ENCODE results near the gene DNAJC5.
A peak's percentile ranks its signal among the peaks of the same experiment; 100 is the strongest.
"Not testable (repeated sequence)": the region's sequence is repeated elsewhere in the genome, so short reads cannot be mapped to it uniquely, and the experiment has no call there.

Gene DNAJC5

DNA sequence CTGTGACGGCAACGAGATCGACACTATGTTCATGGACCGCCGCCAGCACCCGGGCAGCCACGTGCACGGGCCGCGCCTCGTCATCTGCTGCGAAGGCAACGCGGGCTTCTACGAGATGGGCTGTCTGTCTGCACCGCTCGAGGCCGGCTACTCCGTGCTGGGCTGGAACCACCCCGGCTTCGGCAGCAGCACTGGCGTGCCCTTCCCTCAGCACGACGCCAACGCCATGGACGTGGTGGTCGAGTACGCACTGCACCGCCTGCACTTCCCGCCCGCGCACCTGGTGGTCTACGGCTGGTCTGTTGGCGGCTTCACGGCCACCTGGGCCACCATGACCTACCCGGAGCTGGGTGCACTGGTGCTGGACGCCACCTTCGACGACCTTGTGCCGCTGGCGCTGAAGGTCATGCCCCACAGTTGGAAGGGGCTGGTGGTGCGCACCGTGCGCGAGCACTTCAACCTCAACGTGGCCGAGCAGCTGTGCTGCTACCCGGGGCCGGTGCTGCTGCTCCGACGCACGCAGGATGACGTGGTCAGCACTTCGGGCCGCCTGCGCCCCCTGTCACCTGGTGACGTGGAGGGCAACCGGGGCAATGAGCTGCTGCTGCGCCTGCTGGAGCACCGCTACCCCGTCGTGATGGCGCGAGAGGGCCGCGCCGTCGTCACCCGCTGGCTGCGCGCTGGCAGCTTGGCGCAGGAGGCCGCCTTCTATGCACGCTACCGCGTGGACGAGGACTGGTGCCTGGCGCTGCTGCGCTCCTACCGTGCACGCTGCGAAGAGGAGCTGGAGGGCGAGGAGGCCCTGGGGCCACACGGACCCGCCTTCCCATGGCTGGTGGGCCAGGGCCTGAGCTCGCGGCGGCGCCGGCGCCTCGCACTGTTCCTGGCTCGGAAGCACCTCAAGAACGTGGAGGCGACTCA is 32.7 kb upstream of the DNAJC5 start:
- DNase-seq, result no peak

DNA sequence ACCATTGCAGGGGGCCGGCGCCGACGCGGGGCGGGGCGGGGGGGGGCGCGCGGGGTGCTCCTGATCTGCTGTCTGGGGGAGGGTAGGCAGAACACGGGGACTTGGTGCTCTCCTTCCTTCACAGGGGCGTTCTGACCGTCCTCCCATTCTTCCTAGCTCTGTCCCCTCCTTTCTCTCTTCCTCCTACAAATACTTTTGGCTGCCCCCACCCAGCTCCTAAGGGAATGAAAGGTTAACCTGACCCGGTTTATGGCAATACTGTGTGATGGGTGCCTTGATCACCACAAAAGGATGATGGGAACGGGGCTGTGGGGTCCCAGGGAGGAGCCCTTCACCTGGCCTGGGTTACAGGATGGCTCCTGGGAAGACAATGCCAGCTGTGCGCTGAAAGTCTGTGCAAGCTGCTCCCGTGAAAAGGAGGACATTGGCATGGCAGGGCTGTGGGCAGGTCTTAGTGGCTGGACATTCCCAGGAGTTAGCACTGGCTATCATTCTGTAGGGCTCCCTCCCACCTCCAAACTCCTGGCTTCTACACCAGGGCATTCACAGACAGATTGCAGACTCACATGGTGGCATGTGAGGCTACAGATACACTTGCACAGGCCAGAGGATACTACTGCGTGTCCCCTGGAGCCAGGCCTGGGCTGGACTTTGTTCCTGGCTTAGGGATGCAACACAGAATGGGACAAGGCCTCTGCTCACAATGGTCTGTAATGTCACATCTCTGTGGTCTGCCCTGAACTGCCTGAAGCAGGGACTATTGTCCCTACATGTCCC is 31.7 kb upstream of the DNAJC5 start:
- DNase-seq, result no peak

DNA sequence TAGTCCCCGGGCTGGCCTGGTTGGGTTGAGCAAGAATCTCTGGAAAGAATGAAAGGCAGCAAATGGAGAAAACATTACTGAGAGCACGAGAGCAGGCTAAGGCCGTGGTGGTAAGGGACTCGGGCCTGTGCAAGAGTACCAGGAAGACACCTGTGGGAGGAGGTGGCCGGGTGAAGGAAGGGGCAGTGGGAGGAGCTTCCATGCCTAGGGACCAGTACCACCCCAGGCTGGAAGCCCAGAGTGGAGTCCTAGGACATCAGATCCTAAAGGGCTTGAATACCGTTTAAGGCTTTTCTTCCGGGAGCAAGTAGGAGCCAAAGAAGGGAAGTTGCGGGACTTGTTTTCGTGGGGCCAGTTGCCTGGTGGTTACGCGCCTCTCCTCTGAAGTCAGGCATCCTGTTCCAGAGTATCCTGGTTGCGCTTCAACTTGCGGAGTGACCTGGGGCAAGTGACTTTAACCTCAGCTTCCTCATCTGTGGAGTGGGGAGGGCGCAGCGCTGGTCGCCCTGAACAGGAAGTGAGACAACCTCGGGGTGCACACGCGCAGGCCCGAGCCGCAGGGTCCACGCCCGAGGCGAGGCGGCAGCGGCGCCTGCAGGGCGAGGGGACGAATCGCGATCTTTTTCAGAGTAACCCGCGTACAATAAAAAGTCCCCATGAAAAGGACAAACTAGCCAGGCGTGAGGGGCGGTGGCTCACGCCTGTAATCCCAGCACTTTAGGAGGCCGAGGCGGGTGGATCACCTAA is 31.0 kb upstream of the DNAJC5 start:
- peak; percentile 88 for DNase-seq

DNA sequence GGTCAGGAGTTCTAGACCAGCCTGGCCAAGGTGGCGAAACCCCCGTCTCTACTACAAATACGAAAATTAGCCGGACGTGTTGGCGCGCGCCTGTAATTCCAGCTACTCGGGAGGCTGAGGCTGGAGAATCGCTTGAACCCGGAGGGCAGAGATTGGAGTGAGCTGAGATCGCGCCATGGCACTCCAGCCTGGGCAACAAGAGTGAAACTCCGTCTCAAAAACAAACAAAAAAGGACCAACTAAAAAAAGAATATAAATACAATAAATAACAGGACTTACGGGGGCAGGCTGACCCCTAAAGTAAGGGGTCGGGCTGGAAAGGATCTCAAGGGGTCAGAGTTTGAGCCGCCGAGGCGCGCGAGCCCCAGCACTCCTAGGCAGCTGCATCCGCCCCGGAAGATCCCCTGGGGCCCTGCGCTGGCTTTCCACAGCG is 30.4 kb upstream of the DNAJC5 start:
- DNase-seq, result no peak

DNA sequence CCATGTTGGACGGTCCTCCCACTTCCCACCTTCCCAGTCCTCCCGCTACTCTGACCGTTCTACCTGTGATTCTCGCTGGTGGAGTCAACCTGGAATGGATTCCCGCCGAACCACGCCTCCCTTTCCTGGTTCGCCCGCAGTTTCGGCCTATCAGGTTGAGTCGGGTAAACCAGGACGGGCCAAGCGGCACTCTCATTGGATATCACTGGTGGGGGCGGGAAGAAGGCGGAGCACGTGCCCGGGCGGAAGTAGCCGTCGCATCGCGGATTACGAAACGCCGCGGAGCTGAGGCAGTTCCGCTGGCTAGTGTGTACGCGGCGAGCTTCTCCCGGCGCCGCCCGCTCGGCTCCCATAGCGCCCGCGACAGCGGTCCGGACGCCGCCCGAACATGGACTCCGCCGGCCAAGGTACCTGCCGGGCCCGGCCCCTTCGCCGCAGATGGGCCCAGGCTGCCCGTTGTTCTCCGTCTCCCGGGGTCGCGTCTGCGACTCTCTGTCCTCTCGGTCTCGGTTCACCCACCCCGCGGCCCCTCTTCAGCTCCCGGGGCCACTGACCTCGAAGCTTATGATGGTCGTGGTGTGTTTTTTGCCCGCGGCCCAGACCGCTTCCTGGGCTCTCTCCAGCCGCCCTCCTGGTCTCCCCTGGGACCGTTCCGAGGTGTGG is 29.8 kb upstream of the DNAJC5 start, which contains the start of gene TPD52L2:
Gene TPD52L2 (plus strand): TSS at position 293 of the 663 bp plus-strand sequence. CDS start 96 bp downstream, at position 389.
- DNase-seq, result peak; percentile 99

DNA sequence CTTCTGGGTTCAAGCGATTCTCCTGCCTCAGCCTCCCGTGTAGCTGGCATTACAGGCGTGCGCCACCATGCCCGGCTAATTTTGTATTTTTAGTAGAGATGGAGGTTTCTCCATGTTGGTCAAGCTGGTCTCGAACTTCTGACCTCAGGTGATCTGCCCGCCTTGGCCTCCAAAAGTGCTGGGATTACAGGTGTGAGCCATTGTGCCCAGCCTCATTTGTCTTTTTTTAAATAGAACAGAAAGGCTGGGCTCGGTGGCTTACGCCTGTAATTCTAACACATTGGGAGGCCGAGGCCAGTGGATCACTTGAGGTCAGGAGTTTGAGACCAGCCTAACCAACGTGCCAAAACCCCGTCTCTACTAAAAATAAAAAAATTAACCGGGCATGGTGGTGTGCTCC is 27.9 kb upstream of the DNAJC5 start:
- DNase-seq, result not testable (repeated sequence)

DNA sequence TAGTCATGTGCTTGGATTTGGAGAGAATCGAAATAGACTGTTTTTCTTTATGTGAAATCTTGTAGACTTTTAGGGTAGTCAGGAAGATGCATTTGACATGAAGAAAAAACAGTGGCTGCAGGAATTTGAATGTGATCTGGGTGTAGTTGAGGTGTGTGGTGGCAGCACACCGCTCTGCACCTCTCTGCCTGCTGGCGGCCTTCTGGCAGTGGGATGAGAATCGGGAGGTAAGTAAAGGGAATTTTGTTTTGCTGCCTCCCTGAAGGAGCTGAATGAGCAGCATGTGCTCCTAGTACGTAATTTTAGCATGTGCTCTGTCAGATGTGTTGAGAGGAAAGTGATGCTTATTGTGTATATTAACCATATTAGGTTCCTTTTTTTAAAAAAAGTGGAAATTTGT is 26.7 kb upstream of the DNAJC5 start:
- DNase-seq, result no peak

DNA sequence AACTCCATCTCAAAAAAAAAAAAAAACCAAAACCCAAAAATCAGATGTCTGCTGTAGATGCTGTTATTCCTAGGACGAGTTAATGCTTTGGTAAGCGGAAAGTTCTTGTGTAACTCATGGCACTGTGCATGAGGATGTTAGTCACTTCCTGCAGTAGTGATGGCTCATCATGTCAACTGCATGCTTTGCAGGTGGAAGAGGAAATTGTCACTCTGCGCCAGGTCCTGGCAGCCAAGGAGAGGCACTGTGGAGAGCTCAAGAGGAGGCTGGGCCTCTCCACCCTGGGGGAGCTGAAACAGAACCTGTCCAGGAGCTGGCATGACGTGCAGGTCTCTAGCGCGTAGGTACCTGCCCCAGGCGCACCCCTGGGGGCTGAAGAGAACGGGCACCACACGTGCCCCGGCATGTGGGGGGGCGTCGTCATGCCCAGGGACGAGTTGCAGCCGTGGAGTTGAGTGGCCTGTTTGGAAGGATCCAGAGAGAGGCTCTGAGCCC is 21.4 kb upstream of the DNAJC5 start:
- DNase-seq, result peak; percentile 81

DNA sequence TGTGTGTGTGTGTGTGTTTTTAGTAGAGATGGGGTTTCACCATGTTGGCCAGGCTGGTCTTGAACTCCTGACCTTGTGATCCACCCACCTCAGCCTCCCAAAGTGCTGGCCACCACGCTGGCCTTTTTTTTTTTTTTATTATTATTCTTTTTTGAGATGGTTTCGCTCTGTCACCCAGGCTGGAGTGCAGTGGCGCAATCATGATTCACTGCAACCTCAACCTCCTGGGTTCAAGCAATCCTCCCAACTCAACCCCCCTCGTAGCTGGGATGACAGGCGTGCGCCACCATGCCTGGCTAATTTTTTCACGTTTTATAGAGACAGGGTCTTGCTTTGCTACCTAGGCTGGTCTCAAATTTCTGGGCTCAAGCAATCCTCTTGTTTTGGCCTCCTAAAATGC is 20.7 kb upstream of the DNAJC5 start:
- not testable (repeated sequence) for DNase-seq

DNA sequence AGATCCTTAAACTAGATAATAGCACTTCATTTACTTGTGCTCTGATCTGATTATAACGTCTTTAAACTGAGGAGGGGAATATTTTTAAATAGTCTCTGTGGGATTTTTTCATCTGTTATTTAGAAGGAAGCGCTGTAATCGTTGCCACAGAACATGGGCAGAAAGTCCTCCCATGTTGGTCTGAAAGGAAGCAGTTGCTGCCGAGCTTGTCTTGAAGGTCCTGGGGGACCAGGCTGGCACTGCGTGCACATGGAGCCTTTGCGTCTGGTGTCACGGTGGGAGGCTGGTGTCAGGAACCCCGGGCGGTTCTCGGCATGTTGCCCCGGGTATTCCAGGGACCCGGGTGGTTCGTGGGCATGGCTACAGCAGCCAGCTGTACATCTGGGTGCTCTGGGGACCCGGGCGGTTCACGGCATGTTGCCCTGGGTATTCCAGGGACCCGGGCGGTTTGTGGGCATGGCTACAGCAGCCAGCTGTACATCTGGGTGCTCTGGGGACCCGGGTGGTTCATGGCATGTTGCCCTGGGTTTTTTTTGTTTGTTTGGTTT is 18.4 kb upstream of the DNAJC5 start:
- no peak for DNase-seq

DNA sequence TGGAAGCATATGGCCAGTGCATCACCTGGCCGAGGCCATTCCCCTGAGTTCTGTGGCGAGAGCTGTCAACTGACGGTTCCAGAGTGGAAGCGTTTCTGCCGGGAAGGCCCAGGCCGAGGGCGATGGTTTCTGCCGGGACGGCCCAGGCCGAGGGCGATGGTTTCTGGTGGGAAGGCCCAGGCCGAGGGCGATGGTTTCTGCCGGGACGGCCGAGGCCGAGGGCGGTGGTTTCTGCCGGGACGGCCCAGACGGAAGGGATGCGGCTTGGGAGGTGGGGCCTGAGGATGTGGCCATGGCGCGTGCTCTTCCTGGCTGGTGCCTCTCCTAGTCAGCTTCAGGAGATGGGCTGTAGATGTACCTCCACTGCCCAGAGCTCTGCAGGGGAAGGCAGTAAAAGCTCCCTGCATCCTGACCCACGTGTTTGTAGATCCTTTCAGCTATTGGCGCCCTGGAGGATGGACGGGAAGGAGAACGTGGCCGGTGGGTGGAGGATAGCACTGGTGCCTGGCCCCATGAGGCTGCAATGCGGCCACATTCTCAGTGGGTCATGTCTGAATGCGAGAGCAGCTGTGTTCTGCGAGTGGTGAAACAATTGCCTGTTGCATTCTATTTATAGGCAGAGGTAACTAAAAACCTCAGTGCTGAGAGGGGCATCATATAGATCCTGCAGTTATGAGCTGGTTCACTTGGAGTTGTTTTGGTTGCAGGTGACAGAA is 17.0 kb upstream of the DNAJC5 start:
- no peak for DNase-seq

DNA sequence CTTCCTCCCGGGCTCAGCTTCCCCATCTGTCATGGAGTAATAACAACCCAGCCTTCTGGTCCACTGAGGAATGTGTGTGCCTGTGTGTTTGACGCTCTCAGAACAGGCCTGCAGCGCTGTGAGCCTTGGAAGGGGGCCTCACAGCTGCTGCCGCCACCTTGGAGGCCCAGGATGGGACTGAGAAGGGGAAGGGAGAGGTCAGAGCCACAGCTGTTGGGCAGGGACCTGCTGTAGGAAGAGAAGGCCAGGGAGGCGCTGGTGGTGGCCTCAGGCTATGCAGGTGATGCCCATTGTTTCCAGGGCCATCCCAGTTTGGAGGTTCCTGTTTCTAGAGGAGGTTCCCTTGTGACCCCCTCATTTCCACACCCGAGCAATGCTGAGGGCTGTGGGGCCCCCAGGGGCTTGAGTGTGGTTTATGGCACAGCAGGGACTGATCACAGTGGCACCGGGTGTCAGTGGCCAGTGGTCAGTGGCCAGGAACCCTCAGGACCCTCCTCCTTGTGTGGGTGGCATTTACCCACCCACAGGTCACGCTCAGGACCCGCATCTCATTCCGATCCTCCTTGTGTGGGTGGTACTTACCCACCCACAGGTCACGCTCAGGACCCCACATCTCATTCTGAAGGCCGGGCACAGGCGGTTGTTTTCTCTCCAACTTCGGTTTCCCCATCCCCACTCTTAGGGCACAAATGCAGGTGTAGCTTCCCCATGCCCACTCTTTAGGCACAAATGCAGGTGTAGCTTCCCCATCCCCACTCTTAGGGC is 15.8 kb upstream of the DNAJC5 start:
- no peak for DNase-seq

DNA sequence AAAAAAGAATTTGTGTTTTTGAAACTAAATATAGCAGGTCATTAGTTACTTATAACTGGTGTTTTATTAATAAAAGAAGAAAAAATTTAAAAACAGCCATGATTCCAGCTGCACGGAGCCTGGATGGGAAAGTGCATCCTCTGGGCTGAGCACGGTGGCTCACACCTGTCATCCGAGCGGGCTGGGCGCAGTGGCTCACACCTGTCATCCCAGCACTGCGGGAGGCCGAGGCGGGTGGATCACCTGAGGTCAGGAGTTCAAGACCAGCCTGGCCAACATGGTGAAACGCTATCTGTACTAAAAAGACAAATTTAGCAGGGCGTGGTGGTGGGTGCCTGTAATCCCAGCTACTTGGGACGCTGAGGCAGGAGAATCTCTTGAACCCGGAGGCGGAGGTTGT is 14.0 kb upstream of the DNAJC5 start:
- DNase-seq, result not testable (repeated sequence)

DNA sequence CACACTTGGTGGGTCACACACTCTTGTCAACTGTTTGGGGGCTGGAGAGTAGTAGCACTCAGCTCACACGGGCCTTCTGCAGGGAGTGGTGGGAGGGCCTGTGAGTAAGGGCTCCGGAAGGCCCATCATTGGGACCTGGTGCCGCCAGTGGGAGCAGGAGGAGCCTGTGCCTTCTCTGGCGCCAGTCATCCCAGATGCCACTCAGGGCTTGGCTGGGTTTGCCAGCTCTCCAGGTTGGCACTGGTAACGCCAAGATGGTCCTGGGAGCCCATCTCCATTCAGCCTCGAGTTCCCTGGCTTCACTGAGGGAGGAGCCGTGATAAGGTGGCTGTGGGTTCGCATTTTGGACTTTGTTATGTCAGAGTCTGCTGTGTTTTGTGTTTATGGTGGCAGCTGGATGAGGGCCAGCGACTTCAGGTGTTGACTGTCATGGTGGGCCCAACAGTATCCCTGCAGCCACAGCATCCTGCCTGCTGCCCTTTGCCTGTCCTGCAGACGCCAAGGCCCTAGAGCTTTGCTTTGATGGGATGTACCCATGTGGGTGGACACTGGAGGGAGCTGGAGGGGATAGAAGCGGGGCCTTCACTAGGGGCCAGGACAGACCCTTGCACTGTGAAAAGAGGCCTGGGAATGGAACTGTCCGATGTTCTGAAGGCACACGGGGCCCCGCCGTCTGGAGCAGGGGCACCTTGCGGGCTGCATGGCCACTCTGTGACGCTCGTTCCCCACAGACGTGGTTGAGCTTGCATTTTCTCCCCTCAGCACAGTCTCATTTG is 13.3 kb upstream of the DNAJC5 start:
- DNase-seq, result no peak

DNA sequence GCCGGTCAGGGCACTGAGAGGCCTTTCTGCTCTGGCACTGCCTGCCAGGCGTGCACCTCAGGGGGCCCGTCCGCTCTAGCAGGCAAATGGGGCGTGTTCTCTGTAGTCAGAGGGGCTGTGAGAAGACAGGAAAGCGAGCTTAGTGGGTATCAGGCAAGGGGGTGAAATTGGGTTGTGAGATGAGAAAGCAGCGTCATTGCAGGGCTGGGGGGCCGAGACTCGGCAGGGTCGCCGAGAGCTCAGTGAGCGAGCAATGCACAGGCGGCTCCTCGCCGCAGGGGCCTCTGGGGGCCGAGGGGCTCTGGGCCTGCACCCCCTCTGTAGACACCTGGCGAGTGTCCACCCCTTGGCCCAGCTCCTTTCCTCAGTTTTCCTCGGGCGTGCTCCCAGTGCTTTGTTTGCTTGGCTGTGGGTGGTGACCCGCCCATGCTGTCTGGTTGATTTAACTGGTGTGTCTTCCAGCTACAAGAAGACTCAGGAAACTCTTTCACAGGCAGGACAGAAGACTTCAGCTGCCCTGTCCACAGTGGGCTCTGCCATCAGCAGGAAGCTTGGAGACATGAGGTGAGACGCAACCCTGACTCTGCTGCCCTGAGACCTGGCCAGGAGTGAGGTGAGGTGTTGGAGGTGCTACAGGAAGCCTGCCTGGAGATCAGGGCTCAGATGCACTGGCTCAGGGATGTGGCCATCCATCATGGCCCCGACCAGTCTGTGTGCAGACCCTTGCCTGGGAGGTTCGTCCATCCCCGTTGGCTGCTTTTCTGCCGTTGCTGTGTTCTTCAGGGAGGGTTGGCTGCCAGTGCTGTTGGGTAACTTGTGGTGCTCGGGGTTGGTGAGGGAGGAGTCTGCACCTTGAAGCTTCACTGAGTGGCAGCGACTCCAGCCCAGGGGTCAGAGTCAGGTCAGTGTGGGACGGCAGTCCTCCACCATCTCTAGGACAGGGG is 12.4 kb upstream of the DNAJC5 start:
- DNase-seq, result no peak

DNA sequence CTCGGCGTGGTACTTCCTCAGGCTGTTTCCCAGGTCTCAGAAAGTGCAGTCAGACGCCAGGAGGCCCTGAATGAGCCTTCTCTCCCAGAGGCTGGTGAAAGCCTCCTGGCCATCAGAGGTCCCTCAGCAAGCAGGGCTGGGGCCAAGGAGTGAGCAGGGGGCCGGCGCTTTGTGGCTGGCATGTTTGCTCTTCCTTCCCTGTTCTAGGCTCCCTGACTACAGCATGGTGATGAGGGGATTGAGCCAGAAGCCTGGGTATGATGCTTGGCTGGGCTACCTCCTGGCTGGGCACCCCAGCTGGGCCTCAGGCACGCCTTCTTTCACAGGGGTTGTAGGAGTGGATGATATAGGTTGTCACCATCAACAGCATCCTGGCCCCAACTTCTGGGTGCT is 11.7 kb upstream of the DNAJC5 start:
- no peak for DNase-seq

DNA sequence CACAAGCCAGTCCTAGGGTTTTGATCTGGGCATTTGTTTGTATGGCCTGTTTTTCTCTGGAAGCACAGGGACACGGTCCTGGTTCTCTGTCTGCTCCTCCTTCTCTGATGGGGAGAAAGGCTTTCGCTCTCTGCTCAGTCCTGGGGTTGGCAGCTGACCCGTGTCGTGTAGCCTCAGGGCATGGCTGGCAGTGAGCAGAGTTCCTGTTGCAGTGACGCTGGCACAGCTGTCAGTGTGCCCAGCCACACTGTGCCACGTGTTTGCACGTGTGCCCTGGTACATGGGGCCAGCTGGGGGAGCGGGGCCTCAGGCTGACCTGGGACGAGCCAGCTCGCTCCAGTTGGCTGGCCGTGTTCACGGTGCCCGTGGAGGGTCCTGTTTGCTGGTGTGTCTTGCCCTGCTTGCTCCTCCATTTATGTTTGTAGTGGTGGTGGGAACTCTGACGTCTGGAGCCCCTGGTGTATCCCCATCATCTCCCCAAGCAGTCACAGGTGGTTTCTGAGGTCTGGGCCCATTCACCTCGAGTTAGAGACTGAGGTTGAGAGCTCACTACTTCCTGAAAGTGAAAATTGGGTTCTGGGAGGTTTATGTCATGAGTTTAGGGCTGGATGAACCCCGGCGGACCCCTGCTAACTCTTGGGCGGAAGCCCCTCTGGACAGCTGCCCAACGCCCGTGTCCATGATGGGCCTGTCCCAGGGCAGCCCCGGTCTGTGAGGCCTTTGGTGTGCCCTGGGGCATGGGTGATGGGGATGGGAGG is 10.2 kb upstream of the DNAJC5 start:
- DNase-seq, result no peak

All from EL (cell line).